HG03097 (cell line): ENCODE results near the gene LCLAT1.
"Not testable (repeated sequence)": the region's sequence is repeated elsewhere in the genome, so short reads cannot be mapped to it uniquely, and the experiment has no call there.

Experiments
- ATAC-seq: cut with Tn5 transposase; IDR thresholded peaks from one replicate; pipeline ENCODE4 v1.9.1; 2021; ENCODE audit not compliant: unreplicated experiment, low FRiP score

Gene LCLAT1

GRCh38 chr2:30580391-30580790 is 133.3 kb downstream of the LCLAT1 start:
- ATAC-seq, result no peak

GRCh38 chr2:30582521-30582920 is 135.5 kb downstream of the LCLAT1 start:
- no peak for ATAC-seq

GRCh38 chr2:30583204-30583749 is 136.2 kb downstream of the LCLAT1 start:
- ATAC-seq, result no peak

GRCh38 chr2:30584116-30584515 is 137.1 kb downstream of the LCLAT1 start:
- no peak for ATAC-seq

GRCh38 chr2:30588994-30589393 is 141.9 kb downstream of the LCLAT1 start:
- ATAC-seq, result no peak

GRCh38 chr2:30590407-30590806 is 143.4 kb downstream of the LCLAT1 start:
- ATAC-seq, result no peak

- ATAC-seq, result no peak
These were observed 144.1 kb downstream of the LCLAT1 start for GRCh38 chr2:30591186-30591585.

GRCh38 chr2:30601375-30601774 is 154.3 kb downstream of the LCLAT1 start:
- ATAC-seq, result no peak

- no peak for ATAC-seq
These were observed 158.2 kb downstream of the LCLAT1 start for GRCh38 chr2:30605197-30605596.

GRCh38 chr2:30608643-30609042 is 161.6 kb downstream of the LCLAT1 start:
- ATAC-seq, result no peak

- ATAC-seq, result no peak
These were observed 164.5 kb downstream of the LCLAT1 start for GRCh38 chr2:30611583-30611982.

GRCh38 chr2:30612371-30612770 is 165.3 kb downstream of the LCLAT1 start:
- ATAC-seq, result no peak

- ATAC-seq, result no peak
These were observed 166.0 kb downstream of the LCLAT1 start for GRCh38 chr2:30613001-30613400.

- not testable (repeated sequence) for ATAC-seq
These were observed 167.2 kb downstream of the LCLAT1 start for GRCh38 chr2:30614227-30614626.

- no peak for ATAC-seq
These were observed 168.9 kb downstream of the LCLAT1 start for GRCh38 chr2:30615926-30616325.

- no peak for ATAC-seq
These were observed 173.1 kb downstream of the LCLAT1 start for GRCh38 chr2:30620102-30620501.

- no peak for ATAC-seq
These were observed 174.8 kb downstream of the LCLAT1 start for GRCh38 chr2:30621836-30622235.

- no peak for ATAC-seq
These were observed 175.4 kb downstream of the LCLAT1 start for GRCh38 chr2:30622452-30622851.

- ATAC-seq, result no peak
These were observed 178.2 kb downstream of the LCLAT1 start for GRCh38 chr2:30625276-30625675.

GRCh38 chr2:30625701-30626100 is 178.7 kb downstream of the LCLAT1 start:
- no peak for ATAC-seq

- ATAC-seq, result no peak
These were observed 179.4 kb downstream of the LCLAT1 start for GRCh38 chr2:30626397-30626796.

GRCh38 chr2:30627151-30627550 is 180.1 kb downstream of the LCLAT1 start:
- no peak for ATAC-seq

GRCh38 chr2:30628341-30628740 is 181.3 kb downstream of the LCLAT1 start:
- ATAC-seq, result no peak
